ENCODE data around the gene AFF3.

DNA sequence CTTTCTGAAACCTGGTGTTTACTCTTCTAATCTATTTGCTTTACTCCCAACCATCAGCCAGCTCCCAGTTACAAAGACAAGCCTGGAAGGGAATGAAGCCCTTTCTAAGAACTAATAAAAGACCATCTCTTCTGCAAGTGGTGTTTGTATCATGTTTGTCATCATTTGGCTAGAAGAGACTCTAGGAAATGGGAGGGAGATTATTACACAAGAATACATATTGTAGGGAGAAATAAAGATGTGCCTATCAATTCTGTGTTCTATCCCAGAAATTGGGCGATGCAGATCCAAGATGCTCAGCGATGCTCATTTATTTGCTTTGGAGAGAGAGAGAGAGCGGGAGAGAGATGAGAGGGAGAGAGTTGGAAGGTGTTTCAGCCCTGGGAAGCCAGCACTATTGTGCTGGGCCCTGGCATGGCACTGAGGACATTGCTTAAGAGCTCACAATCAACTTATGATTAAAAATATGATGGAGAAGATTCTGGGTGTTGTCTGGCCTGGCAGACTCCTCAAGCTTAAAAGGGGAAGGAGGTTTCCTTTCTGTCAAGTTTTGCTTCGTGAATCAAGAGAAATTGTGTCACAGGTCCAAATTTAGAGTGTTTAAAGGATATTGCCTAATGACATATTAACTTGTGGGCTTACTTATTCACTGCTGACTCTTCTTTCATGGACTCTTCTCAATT lies 41.8 kb upstream of the AFF3 start:
- TF ChIP-seq, protein P1, sequence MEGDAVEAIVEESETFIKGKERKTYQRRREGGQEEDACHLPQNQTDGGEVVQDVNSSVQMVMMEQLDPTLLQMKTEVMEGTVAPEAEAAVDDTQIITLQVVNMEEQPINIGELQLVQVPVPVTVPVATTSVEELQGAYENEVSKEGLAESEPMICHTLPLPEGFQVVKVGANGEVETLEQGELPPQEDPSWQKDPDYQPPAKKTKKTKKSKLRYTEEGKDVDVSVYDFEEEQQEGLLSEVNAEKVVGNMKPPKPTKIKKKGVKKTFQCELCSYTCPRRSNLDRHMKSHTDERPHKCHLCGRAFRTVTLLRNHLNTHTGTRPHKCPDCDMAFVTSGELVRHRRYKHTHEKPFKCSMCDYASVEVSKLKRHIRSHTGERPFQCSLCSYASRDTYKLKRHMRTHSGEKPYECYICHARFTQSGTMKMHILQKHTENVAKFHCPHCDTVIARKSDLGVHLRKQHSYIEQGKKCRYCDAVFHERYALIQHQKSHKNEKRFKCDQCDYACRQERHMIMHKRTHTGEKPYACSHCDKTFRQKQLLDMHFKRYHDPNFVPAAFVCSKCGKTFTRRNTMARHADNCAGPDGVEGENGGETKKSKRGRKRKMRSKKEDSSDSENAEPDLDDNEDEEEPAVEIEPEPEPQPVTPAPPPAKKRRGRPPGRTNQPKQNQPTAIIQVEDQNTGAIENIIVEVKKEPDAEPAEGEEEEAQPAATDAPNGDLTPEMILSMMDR (IDR thresholded peaks at IDR 0.05): no peak
- no peak for TF ChIP-seq POLR2A (IDR thresholded peaks at IDR 0.05)
